ENCODE measurements around the gene CHCHD10.

The CHCHD10 gene

DNA sequence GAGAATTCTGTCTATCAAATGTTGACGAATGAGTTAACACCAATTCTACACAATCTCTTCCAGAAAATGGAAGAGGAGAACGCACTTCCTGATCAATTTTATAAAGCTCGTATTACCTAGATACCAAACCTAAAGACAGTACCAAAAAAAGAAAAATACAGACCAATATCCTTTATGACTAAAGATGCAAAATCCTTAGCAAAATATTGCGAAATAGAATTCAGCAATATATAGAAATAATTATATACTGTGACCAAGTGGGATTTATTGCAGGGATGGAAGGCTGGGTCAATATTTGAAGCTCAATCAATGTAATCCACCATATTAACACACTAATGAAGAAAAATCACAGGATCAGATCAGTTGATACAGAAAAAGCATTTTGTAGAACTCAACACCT is 44.6 kb upstream of the CHCHD10 start:
- H3K27ac ChIP-seq = no peak overlapping the region
- no peak overlapping the region for H3K9ac ChIP-seq
- H2AFZ ChIP-seq (ENCODE audit: low read depth) = no peak overlapping the region
- no peaks in the 10 kb centered on the region for H3K4me1 ChIP-seq (ENCODE audit: low read depth, poor library complexity, severe bottlenecking)
- TF ChIP-seq, protein P1, sequence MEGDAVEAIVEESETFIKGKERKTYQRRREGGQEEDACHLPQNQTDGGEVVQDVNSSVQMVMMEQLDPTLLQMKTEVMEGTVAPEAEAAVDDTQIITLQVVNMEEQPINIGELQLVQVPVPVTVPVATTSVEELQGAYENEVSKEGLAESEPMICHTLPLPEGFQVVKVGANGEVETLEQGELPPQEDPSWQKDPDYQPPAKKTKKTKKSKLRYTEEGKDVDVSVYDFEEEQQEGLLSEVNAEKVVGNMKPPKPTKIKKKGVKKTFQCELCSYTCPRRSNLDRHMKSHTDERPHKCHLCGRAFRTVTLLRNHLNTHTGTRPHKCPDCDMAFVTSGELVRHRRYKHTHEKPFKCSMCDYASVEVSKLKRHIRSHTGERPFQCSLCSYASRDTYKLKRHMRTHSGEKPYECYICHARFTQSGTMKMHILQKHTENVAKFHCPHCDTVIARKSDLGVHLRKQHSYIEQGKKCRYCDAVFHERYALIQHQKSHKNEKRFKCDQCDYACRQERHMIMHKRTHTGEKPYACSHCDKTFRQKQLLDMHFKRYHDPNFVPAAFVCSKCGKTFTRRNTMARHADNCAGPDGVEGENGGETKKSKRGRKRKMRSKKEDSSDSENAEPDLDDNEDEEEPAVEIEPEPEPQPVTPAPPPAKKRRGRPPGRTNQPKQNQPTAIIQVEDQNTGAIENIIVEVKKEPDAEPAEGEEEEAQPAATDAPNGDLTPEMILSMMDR (conservative IDR thresholded peaks at IDR 0.05; ENCODE audit: low read depth, low read length) = no peak
- H3K36me3 ChIP-seq (ENCODE audit: insufficient read depth) = no peaks in the 10 kb centered on the region
- H3K4me2 ChIP-seq = no peak overlapping the region
- no peak overlapping the region for H3K4me3 ChIP-seq (IDR thresholded peaks at IDR 0.05; ENCODE audit: insufficient read depth, low read depth, low read length)
- H3K27me3 ChIP-seq (ENCODE audit: insufficient read depth, low read depth) = no peaks in the 10 kb centered on the region
- H3K79me2 ChIP-seq (ENCODE audit: insufficient read depth, low read depth) = no peaks in the 10 kb centered on the region
- no peaks in the 10 kb centered on the region for H4K20me1 ChIP-seq (ENCODE audit: insufficient read depth)

DNA sequence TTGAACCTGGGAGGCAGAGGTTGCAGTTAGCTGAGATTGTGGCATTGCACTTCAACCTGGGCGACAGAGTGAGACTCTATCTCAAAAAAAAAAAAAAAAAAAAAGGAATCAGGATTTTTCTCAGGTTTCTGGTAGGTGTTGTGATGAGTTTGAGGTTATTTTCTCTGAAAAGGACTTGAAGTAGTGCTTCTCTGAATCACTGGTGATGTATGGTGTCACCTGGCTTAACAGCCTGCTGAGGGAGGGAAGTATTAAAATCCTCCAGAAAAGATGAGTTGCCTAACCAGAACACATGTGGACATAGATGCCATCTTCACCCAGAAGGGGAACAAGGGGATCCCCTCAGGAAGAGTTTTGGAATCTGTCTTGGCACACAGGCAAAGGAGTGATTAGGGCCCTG is 39.1 kb upstream of the CHCHD10 start:
- Histone ChIP-seq H4K20me1 (ENCODE audit: insufficient read depth) (no peaks in the 10 kb centered on the region), H3K79me2 (ENCODE audit: insufficient read depth, low read depth) (no peaks in the 10 kb centered on the region), H3K27ac (no peak overlapping the region), H3K27me3 (ENCODE audit: insufficient read depth, low read depth) (no peaks in the 10 kb centered on the region), H3K4me2 (no peak overlapping the region), H3K4me1 (ENCODE audit: low read depth, poor library complexity, severe bottlenecking) (peaks cover 11% of the 10 kb centered on the region), H2AFZ (ENCODE audit: low read depth) (no peak overlapping the region), H3K9ac (no peak overlapping the region), H3K4me3 (IDR thresholded peaks at IDR 0.05; ENCODE audit: insufficient read depth, low read depth, low read length) (no peak overlapping the region), H3K36me3 (ENCODE audit: insufficient read depth) (no peaks in the 10 kb centered on the region)
- TF ChIP-seq, protein P1 (conservative IDR thresholded peaks at IDR 0.05; ENCODE audit: low read depth, low read length) = no peak

DNA sequence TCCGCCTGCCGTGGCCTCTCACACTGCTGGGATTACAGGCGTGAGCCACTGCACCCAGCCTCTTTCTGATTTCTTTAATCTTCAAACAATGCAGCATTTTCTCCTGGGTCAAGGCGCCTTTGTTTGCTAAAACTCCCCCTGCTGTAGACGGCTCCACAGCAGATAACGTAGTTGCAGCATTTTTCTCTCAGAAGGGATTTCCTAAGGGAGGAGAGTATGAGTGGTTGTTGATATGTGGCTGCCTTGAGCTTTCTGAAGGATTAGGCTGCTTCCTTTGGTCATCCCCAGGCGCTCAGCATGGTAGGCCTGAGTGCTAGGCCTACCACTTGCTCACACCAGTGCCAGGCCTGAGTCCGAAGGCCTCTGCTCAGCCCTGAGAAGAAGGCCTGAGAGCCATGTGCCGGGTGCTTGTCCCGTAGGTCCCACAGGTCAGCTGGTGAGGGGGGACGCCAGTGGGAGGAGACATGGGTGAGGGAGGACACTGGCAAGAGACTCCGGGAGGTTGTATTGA is 37.1 kb upstream of the CHCHD10 start:
- Histone ChIP-seq H4K20me1 (ENCODE audit: insufficient read depth) (no peaks in the 10 kb centered on the region), H2AFZ (ENCODE audit: low read depth) (no peak overlapping the region), H3K36me3 (ENCODE audit: insufficient read depth) (no peaks in the 10 kb centered on the region), H3K79me2 (ENCODE audit: insufficient read depth, low read depth) (no peaks in the 10 kb centered on the region), H3K4me2 (no peak overlapping the region), H3K9ac (no peak overlapping the region), H3K27me3 (ENCODE audit: insufficient read depth, low read depth) (no peaks in the 10 kb centered on the region), H3K27ac (no peak overlapping the region), H3K4me3 (IDR thresholded peaks at IDR 0.05; ENCODE audit: insufficient read depth, low read depth, low read length) (no peak overlapping the region), H3K4me1 (ENCODE audit: low read depth, poor library complexity, severe bottlenecking) (peaks cover 11% of the 10 kb centered on the region)
- TF ChIP-seq, protein P1 (conservative IDR thresholded peaks at IDR 0.05; ENCODE audit: low read depth, low read length) = no peak

DNA sequence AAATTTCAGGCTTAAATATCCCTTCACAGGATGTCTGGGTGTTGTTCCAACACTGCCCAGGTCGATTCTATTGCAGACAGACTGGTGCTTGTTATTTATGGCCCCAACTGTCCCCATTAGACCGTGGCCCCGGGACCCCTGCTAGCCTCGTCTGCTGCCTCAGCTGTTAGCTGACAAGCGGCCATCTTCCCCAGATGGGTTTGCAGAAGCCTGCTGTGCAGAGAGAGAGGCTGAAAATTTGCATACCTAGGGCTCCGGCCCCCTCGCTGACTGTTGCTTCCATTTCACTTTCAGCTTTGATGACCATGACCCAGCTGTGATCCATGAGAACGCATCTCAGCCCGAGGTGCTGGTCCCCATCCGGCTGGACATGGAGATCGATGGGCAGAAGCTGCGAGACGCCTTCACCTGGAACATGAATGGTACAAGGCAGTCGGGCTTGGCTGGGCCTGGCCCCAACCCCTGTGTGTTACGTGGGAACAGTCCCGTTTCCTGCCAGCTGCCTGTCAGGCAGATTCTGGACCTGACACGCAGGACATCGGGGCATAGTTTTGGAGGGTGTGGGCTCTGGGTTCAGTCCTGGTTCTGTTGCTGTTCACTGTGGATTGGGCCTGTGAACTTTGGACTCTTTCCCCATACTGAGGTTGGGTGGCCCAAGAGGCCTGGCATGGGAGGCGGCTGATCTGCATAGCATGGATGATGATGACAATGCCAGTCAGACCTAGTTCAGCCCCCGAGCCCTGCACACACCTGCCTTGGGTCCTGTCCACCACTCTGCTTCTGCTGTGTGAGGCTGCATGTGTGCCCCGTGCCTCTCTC is 35.4 kb upstream of the CHCHD10 start:
- H3K27me3 ChIP-seq (ENCODE audit: insufficient read depth, low read depth) = no peaks in the 10 kb centered on the region
- TF ChIP-seq, protein P1 (conservative IDR thresholded peaks at IDR 0.05; ENCODE audit: low read depth, low read length) = no peak
- no peak overlapping the region for H3K9ac ChIP-seq
- H3K4me1 ChIP-seq (ENCODE audit: low read depth, poor library complexity, severe bottlenecking) = peaks cover 11% of the 10 kb centered on the region
- H2AFZ ChIP-seq (ENCODE audit: low read depth) = no peak overlapping the region
- H3K36me3 ChIP-seq (ENCODE audit: insufficient read depth) = no peaks in the 10 kb centered on the region
- no peak overlapping the region for H3K4me2 ChIP-seq
- H3K4me3 ChIP-seq (IDR thresholded peaks at IDR 0.05; ENCODE audit: insufficient read depth, low read depth, low read length) = no peak overlapping the region
- H3K27ac ChIP-seq = no peak overlapping the region
- no peaks in the 10 kb centered on the region for H3K79me2 ChIP-seq (ENCODE audit: insufficient read depth, low read depth)
- no peaks in the 10 kb centered on the region for H4K20me1 ChIP-seq (ENCODE audit: insufficient read depth)

Measured in KMS-11 (cell line).